K562 (cell line): ENCODE data around the gene ZNF275. TPM values are rescaled to one million over a fixed set of nuclear protein-coding genes. Genes with fewer than 3 reads are reported as not detected.

Experiments used
- MGA ChIP-seq: fragments of 450-650 bp; IDR thresholded peaks from 2 replicates; pipeline ENCODE4 v1.6.1; 2016; ENCODE audit warnings: mild to moderate bottlenecking, moderate library complexity
- MYC ChIP-seq, 2 experiments: fragments of 250-450 bp in 1 of 2; sonication (Bioruptor Pico) in 1 of 2; IDR thresholded peaks; 2 replicates each; pipeline versions ENCODE4 v1.5.1 to v1.6.1; 2012 to 2021; ENCODE audit warnings: low read depth in 2 of 2, borderline replicate concordance in 1 of 2, improper control_type of control experiment in 1 of 2, low read length in 1 of 2, mild to moderate bottlenecking in 1 of 2, moderate library complexity in 1 of 2
- NFRKB ChIP-seq: fragments of 450-650 bp; IDR thresholded peaks from 2 replicates; pipeline ENCODE4 v1.6.1; 2016; ENCODE audit warnings: low read depth
- RBFOX2 ChIP-seq: fragments of 200-400 bp; formaldehyde crosslinking; IDR thresholded peaks from 2 replicates; pipeline ENCODE4 v1.6.1; 2017; ENCODE audit warnings: low read depth, mild to moderate bottlenecking, low read length, moderate library complexity
- RREB1 ChIP-seq: fragments of 250-450 bp; sonication (Bioruptor Pico); IDR thresholded peaks from 2 replicates; pipeline ENCODE4 v1.4.0; 2020
- THAP12 ChIP-seq: fragments of 250-450 bp; sonication (Bioruptor Pico); IDR thresholded peaks from 2 replicates; pipeline ENCODE4 v1.9.0; 2021; ENCODE audit warnings: mild to moderate bottlenecking, inconsistent platforms
- polyA plus RNA-seq, 8 experiments: library from polyadenylated mRNA; depleted of rRNA in 4 of 8; stranded (reverse) in 5 of 8; unstranded in 3 of 8; fragments of >200 nt; fragmentation: Nextera tagmentation in 2 of 8; fragmentation: Illumina TruSeq in 1 of 8; extraction: Ambion mirVana in 2 of 8; extraction: Trizol in 1 of 8; gene quantifications; 2 replicates each; pipeline versions ENCODE4 v1.2.1 to v1.2.3, GENCODE V29; 2011 to 2014; ENCODE audit warnings: inconsistent platforms in 1 of 8, missing spikeins in 1 of 8
- total RNA-seq, 7 experiments: library from RNA; depleted of rRNA in 6 of 7; stranded (reverse); fragments of >200 nt in 6 of 7; fragmentation: Illumina TruSeq in 2 of 7; extraction: Trizol in 2 of 7; gene quantifications; 2 replicates each; pipeline versions ENCODE4 v1.2.1 to v1.2.3, GENCODE V29; 2011 to 2021; ENCODE audit warnings: low replicate concordance in 1 of 7

Gene ZNF275
- total and polyA plus RNA-seq, 9 of the 15 experiments (the other 6 are each of a cell fraction or from before 2014, with no cell fraction given) = 2.1 to 19.1 (median 12.0) TPM

- TF ChIP-seq MGA (peak; percentile 87), NFRKB (0 out of 2 replicates have a peak, but pooled peaks have one; percentile 55), THAP12 (no peak), RBFOX2 (no peak), MYC (IDR thresholded peaks at IDR 0.05; ENCODE audit: low read depth, low read length) (peak; percentile 41; the same call in 1 of the 2 replicates), MYC (CRISPR knock-in tag; IDR thresholded peaks at IDR 0.05; ENCODE audit: borderline replicate concordance, low read depth) (0 out of 2 replicates have a peak, but pooled peaks have one; percentile 47), RREB1 (CRISPR knock-in tag) (0 out of 2 replicates have a peak, but pooled peaks have one; percentile 58)
Measured at GRCh38 chrX:153379971-153380581, 46.1 kb downstream of the ZNF275 start (continued).
